Stimulated activated CD4-positive, alpha-beta T cell treated with anti-CD3 and anti-CD28 coated beads, Interleukin-1b, Interleukin-23, amount 100 ng/mL, for 4 hours (primary cell): ENCODE measurements around the gene WDR47.
"Not testable (repeated sequence)": the region's sequence is repeated elsewhere in the genome, so short reads cannot be mapped to it uniquely, and the experiment has no call there.

Experiments used
- DNase-seq, 2 donors: peaks; one replicate each; pipeline ENCODE4 v3.0.0-alpha.2; 2020; ENCODE audit warnings: low read depth in 2 of 2

Gene WDR47

GRCh38 chr1:109052145-109052544 lies 10.2 kb upstream of the WDR47 start:
- DNase-seq = not testable (repeated sequence)

GRCh38 chr1:109050228-109050995 lies 8.5 kb upstream of the WDR47 start:
- no peak for DNase-seq

GRCh38 chr1:109048335-109048734 lies 6.4 kb upstream of the WDR47 start:
- no peak for DNase-seq

GRCh38 chr1:109047339-109047738 lies 5.4 kb upstream of the WDR47 start:
- DNase-seq = no peak

- no peak for DNase-seq
These were observed 4.8 kb upstream of the WDR47 start for GRCh38 chr1:109046671-109047070.

GRCh38 chr1:109045595-109045994 lies 3.7 kb upstream of the WDR47 start:
- DNase-seq = no peak

GRCh38 chr1:109040989-109041620 lies 797 bp downstream of the WDR47 start:
- DNase-seq = peak in 1 of 2 donors; percentile 17

GRCh38 chr1:109040627-109040988 lies 1.3 kb downstream of the WDR47 start:
- DNase-seq = no peak

GRCh38 chr1:109034382-109034781 lies 7.5 kb downstream of the WDR47 start:
- no peak for DNase-seq

GRCh38 chr1:109029493-109029892 lies 12.4 kb downstream of the WDR47 start:
- DNase-seq = not testable (repeated sequence)

GRCh38 chr1:109027841-109028240 lies 14.1 kb downstream of the WDR47 start:
- no peak for DNase-seq

- DNase-seq = no peak
These were observed 16.2 kb downstream of the WDR47 start for GRCh38 chr1:109025694-109026093.

- DNase-seq = no peak
These were observed 17.3 kb downstream of the WDR47 start for GRCh38 chr1:109024646-109025045.

- no peak for DNase-seq
These were observed 21.1 kb downstream of the WDR47 start for GRCh38 chr1:109020693-109021257.

GRCh38 chr1:109017719-109018118 lies 24.2 kb downstream of the WDR47 start:
- DNase-seq = not testable (repeated sequence)

GRCh38 chr1:109017134-109017533 lies 24.8 kb downstream of the WDR47 start:
- DNase-seq = no peak

GRCh38 chr1:109011335-109011734 lies 30.6 kb downstream of the WDR47 start:
- no peak for DNase-seq

- not testable (repeated sequence) for DNase-seq
These were observed 45.3 kb downstream of the WDR47 start for GRCh38 chr1:108996622-108997021.

- DNase-seq = no peak
These were observed 58.8 kb downstream of the WDR47 start for GRCh38 chr1:108983114-108983513.

GRCh38 chr1:108976658-108977057 lies 65.2 kb downstream of the WDR47 start:
- DNase-seq = no peak

GRCh38 chr1:108972951-108973350 lies 69.0 kb downstream of the WDR47 start:
- no peak for DNase-seq

GRCh38 chr1:108969346-108969745 lies 72.6 kb downstream of the WDR47 start:
- DNase-seq = no peak

- DNase-seq = peak; percentile 81 to 86
These were observed 78.7 kb downstream of the WDR47 start, which contains the start of gene CLCC1 for GRCh38 chr1:108963052-108963686. TSS of gene CLCC1 (minus strand) at chr1:108963484. CDS start at chr1:108950437, 13,047 bp downstream.
